Astrocyte (in vitro differentiated cells and primary cell): Measurements from ENCODE around the gene CD55. TPM values are rescaled to one million over a fixed set of nuclear protein-coding genes. Genes with fewer than 3 reads are reported as not detected.

ENCODE experiments used
- DNase-seq: peaks from one replicate; pipeline ENCODE4 v3.0.0-alpha.2; 2010; ENCODE audit warnings: low read depth
- FAIRE-seq: peaks from 2 replicates; lab custom pipeline; 2011; peaks lifted over from hg19 to GRCh38; lab: Jason Lieb, UNC
- H2AFZ ChIP-seq: 2 replicates; pipeline ENCODE4 v1.6.0; 2012; ENCODE audit warnings: low read depth, low read length, inconsistent platforms
- H3K27ac ChIP-seq: 2 replicates; pipeline ENCODE4 v1.5.1; 2011; ENCODE audit warnings: low read depth, low read length, inconsistent platforms
- H3K27me3 ChIP-seq: 2 replicates; pipeline ENCODE4 v1.6.0; 2011; ENCODE audit warnings: low read length, inconsistent platforms; ENCODE audit not compliant: insufficient read depth
- H3K36me3 ChIP-seq: 2 replicates; pipeline ENCODE4 v1.5.1; 2011; ENCODE audit warnings: low read length, inconsistent platforms; ENCODE audit not compliant: insufficient read depth
- H3K4me1 ChIP-seq: 2 replicates; pipeline ENCODE4 v1.5.1; 2011; ENCODE audit warnings: low read length, inconsistent platforms; ENCODE audit not compliant: insufficient read depth
- H3K4me2 ChIP-seq: 2 replicates; pipeline ENCODE4 v1.6.0; 2012; ENCODE audit warnings: low read length, inconsistent platforms
- H3K4me3 ChIP-seq: 2 replicates; pipeline ENCODE4 v1.5.1; 2011; ENCODE audit warnings: low read depth, mild to moderate bottlenecking, low read length, inconsistent platforms; ENCODE audit not compliant: insufficient read depth
- H3K79me2 ChIP-seq: 2 replicates; pipeline ENCODE4 v1.6.0; 2012; ENCODE audit warnings: mild to moderate bottlenecking, low read length, inconsistent platforms; ENCODE audit not compliant: insufficient read depth
- H3K9ac ChIP-seq: 2 replicates; pipeline ENCODE4 v1.6.0; 2012; ENCODE audit warnings: mild to moderate bottlenecking, low read length, inconsistent platforms
- H3K9me3 ChIP-seq: 2 replicates; pipeline ENCODE4 v1.5.1; 2012; ENCODE audit warnings: low read depth, mild to moderate bottlenecking, low read length, inconsistent platforms; ENCODE audit not compliant: insufficient read depth
- H4K20me1 ChIP-seq: 2 replicates; pipeline ENCODE4 v1.6.0; 2012; ENCODE audit warnings: low read length, inconsistent platforms; ENCODE audit not compliant: insufficient read depth
- H3K27ac Mint-ChIP-seq: one replicate; pipeline ENCODE4 v1.8.0; 2021; ENCODE audit warnings: mild to moderate bottlenecking, mixed read lengths; ENCODE audit not compliant: unreplicated experiment
- H3K27me3 Mint-ChIP-seq: one replicate; pipeline ENCODE4 v1.8.0; 2021; ENCODE audit warnings: low read depth, mixed read lengths; ENCODE audit not compliant: unreplicated experiment
- H3K36me3 Mint-ChIP-seq: one replicate; pipeline ENCODE4 v1.8.0; 2021; ENCODE audit warnings: low read depth, mixed read lengths; ENCODE audit not compliant: unreplicated experiment
- H3K4me1 Mint-ChIP-seq: one replicate; pipeline ENCODE4 v1.8.0; 2021; ENCODE audit warnings: low read depth, mixed read lengths; ENCODE audit not compliant: unreplicated experiment
- H3K4me3 Mint-ChIP-seq: one replicate; pipeline ENCODE4 v1.8.0; 2021; ENCODE audit warnings: mild to moderate bottlenecking, moderate library complexity, mixed read lengths; ENCODE audit not compliant: unreplicated experiment
- H3K9me3 Mint-ChIP-seq: one replicate; pipeline ENCODE4 v1.8.0; 2021; ENCODE audit warnings: mild to moderate bottlenecking, mixed read lengths; ENCODE audit not compliant: unreplicated experiment
- EZH2 ChIP-seq: IDR thresholded peaks from 2 replicates; pipeline ENCODE4 v1.6.1; 2012; ENCODE audit warnings: mild to moderate bottlenecking, low read length, inconsistent platforms; ENCODE audit not compliant: insufficient read depth
- total RNA-seq: library from RNA; stranded (reverse); gene quantifications from 2 replicates; pipeline ENCODE4 v1.2.1, GENCODE V29; 2021
- TF ChIP-seq, protein P1 (sequence below): IDR thresholded peaks from 2 replicates; pipeline ENCODE4 v1.5.1; 2011; ENCODE audit warnings: low read depth, mild to moderate bottlenecking, inconsistent platforms, low read length, moderate library complexity; ENCODE audit not compliant: insufficient read depth

The CD55 gene
- total RNA-seq, 1 donor from 2014 or later: 18.7 TPM

GRCh38 chr1:207398986-207399385 lies 77.5 kb downstream of the CD55 start:
- Mint-ChIP-seq H3K4me3 (no peak overlapping the region), H3K36me3 (no peaks in the 10 kb centered on the region), H3K9me3 (no peaks in the 10 kb centered on the region), H3K27ac (no peak overlapping the region), H3K27me3 (no peaks in the 10 kb centered on the region), H3K4me1 (peaks cover 7% of the 10 kb centered on the region)
- Histone ChIP-seq H4K20me1 (no peaks in the 10 kb centered on the region), H2AFZ (no peak overlapping the region), H3K36me3 (no peaks in the 10 kb centered on the region), H3K9me3 (no peaks in the 10 kb centered on the region), H3K4me1 (no peaks in the 10 kb centered on the region), H3K4me2 (no peak overlapping the region), H3K9ac (no peak overlapping the region), H3K27me3 (no peaks in the 10 kb centered on the region), H3K4me3 (no peak overlapping the region), H3K27ac (no peak overlapping the region), H3K79me2 (no peaks in the 10 kb centered on the region)
- FAIRE-seq: no peak
- no peak for DNase-seq
- TF ChIP-seq EZH2: no peak
- TF ChIP-seq, protein P1, sequence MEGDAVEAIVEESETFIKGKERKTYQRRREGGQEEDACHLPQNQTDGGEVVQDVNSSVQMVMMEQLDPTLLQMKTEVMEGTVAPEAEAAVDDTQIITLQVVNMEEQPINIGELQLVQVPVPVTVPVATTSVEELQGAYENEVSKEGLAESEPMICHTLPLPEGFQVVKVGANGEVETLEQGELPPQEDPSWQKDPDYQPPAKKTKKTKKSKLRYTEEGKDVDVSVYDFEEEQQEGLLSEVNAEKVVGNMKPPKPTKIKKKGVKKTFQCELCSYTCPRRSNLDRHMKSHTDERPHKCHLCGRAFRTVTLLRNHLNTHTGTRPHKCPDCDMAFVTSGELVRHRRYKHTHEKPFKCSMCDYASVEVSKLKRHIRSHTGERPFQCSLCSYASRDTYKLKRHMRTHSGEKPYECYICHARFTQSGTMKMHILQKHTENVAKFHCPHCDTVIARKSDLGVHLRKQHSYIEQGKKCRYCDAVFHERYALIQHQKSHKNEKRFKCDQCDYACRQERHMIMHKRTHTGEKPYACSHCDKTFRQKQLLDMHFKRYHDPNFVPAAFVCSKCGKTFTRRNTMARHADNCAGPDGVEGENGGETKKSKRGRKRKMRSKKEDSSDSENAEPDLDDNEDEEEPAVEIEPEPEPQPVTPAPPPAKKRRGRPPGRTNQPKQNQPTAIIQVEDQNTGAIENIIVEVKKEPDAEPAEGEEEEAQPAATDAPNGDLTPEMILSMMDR: no peak

GRCh38 chr1:207401578-207401977 lies 80.1 kb downstream of the CD55 start:
- Mint-ChIP-seq H3K9me3 (no peaks in the 10 kb centered on the region), H3K27ac (no peak overlapping the region), H3K27me3 (peaks cover 2% of the 10 kb centered on the region), H3K4me1 (peaks cover 7% of the 10 kb centered on the region), H3K4me3 (no peak overlapping the region), H3K36me3 (no peaks in the 10 kb centered on the region)
- H3K4me3 ChIP-seq: no peak overlapping the region
- H3K4me2 ChIP-seq: no peak overlapping the region
- no peak for TF ChIP-seq EZH2
- no peak overlapping the region for H3K27ac ChIP-seq
- DNase-seq (no peak), FAIRE-seq (no peak)
- no peaks in the 10 kb centered on the region for H3K4me1 ChIP-seq
- no peaks in the 10 kb centered on the region for H3K36me3 ChIP-seq
- H2AFZ ChIP-seq: no peak overlapping the region
- no peak overlapping the region for H3K9ac ChIP-seq
- no peaks in the 10 kb centered on the region for H3K9me3 ChIP-seq
- no peaks in the 10 kb centered on the region for H3K79me2 ChIP-seq
- no peaks in the 10 kb centered on the region for H4K20me1 ChIP-seq
- no peaks in the 10 kb centered on the region for H3K27me3 ChIP-seq

- FAIRE-seq (no peak), DNase-seq (no peak)
- Histone ChIP-seq H3K79me2 (no peaks in the 10 kb centered on the region), H3K9me3 (no peaks in the 10 kb centered on the region), H2AFZ (no peak overlapping the region), H4K20me1 (no peaks in the 10 kb centered on the region), H3K4me2 (no peak overlapping the region), H3K4me3 (no peak overlapping the region), H3K9ac (no peak overlapping the region), H3K36me3 (no peaks in the 10 kb centered on the region), H3K27me3 (no peaks in the 10 kb centered on the region), H3K4me1 (no peaks in the 10 kb centered on the region), H3K27ac (no peak overlapping the region)
- no peaks in the 10 kb centered on the region for H3K9me3 Mint-ChIP-seq
- H3K27me3 Mint-ChIP-seq: peaks cover 2% of the 10 kb centered on the region
- H3K4me3 Mint-ChIP-seq: no peak overlapping the region
- no peaks in the 10 kb centered on the region for H3K36me3 Mint-ChIP-seq
- TF ChIP-seq, protein P1: no peak
- no peak for TF ChIP-seq EZH2
- no peak overlapping the region for H3K27ac Mint-ChIP-seq
- H3K4me1 Mint-ChIP-seq: peaks cover 2% of the 10 kb centered on the region
Measured at GRCh38 chr1:207402744-207403143, 81.3 kb downstream of the CD55 start.
